ENCODE measurements around the gene ATRNL1.
"Not testable (repeated sequence)": the region's sequence is repeated elsewhere in the genome, so short reads cannot be mapped to it uniquely, and the experiment has no call there.

ATRNL1 gene

DNA sequence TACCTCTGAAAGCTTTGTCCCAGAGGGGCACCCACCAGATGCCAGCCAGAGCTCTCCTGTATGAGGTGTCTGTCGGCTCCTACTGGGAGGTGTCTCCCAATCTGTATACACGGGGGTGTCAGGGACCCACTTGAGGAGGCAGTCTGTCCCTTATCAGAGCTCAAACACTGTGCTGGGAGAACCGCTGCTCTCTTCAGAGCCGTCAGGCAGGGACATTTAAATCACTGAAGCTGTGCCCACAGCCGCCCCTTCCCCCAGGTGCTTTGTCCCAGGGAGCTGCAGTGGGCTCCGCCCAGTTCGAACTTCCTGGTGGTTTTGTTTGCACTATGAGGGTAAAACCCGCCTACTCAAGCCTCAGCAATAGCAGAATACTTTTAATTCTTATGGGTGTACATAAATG lies 665.3 kb downstream of the ATRNL1 start:
- DNase-seq (ENCODE audit: low read depth) = not testable (repeated sequence)

DNA sequence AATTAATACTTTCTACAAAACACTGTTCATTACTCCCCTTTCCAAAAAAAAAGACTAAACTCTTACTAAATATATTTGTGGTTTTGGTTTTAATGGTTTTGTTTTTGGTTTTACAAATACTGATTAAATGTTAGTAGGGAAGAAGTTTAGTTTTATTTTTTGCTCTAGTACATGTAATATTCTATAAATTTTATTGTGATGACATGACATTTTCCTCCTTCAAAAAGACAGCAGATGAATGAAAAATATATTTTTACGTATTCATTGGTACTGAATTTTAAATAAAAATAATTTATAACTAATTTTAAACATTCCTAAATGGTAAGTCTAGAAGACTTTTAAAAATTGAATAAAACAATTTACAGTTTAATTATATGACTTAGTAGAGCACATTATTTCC lies 667.0 kb downstream of the ATRNL1 start:
- DNase-seq (ENCODE audit: low read depth) = no peak

DNA sequence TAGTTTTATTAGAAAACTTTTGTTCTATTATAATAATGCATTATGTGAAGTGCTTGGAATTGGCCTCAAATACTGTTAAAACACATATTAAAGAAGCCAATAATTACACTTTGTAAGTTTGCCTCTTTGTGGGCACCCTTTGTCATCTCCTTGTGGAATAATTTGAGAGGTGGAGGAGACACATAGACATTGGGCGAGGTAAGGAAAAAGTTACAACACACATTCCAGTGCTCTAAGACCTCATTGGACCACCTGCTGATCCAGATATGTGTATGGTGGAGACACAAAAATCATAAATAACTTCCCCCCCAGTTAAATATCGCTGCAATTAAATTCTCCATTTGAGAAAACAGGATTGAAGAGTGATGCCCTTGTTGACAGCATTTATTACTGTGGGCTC lies 668.0 kb downstream of the ATRNL1 start:
- no peak for DNase-seq (ENCODE audit: low read depth)

DNA sequence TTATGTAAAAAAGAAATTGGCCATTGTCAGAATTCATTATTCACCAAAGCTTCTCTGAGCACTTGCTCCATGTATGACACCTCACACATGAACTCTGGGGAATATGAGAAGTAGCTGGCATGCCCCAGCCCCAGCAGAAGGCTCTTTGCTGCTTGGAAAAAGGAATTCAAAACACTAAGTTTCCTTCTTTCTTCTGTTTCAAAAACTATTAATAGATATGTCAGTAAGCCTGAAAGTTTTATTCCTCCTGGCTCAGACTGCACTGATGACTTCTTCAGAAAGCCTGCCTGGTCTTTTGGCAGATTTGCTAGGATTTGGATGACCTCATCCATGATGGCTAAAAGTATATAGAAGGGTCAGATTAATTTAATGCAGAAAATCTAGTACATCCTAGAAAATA lies 668.9 kb downstream of the ATRNL1 start:
- peak; percentile 44 for DNase-seq (ENCODE audit: low read depth)

DNA sequence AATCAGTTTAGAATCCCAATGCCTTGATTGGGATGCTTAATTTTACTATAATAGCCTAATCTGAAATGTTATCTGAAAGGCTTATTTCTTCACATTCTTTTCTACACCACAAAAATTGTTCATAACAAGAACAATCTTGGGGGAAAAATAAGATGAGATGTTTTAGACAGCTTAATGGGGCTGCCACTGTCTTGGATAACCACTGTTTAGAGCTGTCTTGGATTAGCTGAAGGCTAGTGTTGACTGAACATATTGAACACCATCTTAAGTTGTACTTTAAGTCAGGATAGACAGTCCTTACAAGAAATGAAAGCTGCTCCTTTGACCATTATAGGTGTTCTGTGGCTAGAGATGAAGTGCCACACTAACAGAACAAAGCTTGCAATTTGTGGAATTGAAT lies 678.6 kb downstream of the ATRNL1 start:
- DNase-seq (ENCODE audit: low read depth) = no peak

DNA sequence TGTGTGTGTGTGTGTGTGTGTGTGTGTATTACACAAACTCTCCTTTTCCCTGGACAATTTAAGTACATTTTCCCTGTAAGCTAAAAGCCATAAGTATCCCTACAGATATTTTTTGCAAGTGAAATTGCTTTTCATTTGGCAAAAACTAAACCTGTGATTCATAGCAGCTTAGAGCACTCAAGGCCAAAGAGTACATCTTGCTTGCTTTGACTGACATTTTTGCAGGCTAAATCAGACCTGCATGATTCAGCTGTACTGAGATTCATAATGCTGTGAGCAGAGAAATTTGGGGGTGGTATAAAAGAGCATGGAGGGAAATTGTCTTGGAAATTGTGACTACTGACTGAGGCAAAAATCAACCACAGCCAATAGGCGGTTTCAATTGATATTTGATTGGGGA lies 679.4 kb downstream of the ATRNL1 start:
- peak; percentile 84 for DNase-seq (ENCODE audit: low read depth)

DNA sequence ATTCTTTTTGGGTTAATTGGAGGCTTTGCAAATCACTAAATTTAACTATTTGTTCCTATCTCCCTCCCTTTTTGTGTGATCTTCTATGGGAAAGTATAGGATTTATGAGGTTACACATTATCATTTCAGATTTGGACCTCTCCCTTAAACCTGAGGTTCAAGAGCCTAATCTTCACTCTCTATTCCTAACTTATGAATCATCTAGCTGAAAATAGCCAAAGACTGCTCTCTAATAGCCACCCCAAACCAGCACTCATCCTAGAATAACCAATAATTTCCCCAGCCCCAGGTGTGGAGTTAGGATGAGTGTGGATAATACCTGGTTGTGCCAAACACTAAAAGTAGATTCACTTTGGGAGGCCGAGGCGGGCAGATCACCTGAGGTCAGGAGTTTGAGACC lies 680.7 kb downstream of the ATRNL1 start:
- no peak for DNase-seq (ENCODE audit: low read depth)

DNA sequence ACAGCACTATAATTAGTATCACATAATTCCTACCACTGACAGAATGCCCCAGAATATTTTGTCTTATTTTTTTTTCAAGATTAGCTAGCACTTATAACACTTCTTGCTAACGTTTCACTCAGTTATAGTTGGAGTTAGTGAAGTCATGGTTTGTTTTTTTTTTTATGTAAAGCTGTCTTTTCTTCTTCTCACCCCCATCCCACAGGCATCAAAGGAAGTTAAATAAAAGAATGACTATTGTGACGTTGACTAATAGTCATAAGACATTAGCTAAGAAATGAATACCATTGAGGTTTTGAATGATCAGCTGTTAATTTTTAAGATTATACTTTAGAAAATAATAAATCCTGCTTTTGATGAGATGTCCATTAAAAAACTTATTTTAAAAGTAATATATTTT lies 681.6 kb downstream of the ATRNL1 start:
- DNase-seq (ENCODE audit: low read depth) = no peak

DNA sequence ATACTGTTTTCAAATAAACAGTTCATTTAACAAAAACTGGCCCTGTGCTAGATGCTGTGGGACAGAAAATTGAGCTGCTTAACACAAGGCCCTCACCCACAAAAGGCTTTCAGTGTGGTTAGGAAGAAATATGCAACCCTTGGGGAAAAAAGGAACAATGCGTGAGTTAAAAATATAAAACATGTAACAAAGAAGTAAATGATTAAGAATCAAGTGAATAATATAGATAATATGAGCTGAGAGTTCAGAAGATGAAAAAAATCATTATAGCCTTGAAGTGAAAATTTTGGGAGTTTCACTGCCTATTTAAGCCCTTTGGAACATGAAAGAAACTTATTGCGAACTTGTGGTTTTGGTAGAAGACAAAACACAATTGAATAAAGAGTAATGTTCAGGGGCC lies 684.5 kb downstream of the ATRNL1 start:
- DNase-seq (ENCODE audit: low read depth) = no peak

DNA sequence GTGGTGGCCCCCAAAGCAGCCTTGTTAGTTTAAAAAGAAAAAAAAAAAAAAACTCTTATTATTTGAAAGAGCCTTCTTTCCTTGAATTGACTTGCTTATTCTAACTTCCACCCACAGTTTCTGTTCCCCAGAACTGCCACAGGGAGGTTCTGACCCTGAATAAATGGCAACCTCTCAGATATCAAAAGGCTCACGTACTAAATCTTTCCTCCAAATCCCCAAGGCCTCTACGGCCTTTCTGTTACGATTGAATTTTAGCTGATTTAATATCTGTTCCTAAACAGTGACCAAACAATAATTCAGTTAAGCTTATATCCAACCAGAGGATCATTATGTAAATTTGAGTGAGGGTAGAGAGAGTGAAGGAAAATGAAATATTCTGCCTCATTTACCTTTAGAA lies 697.1 kb downstream of the ATRNL1 start:
- DNase-seq (ENCODE audit: low read depth) = no peak

DNA sequence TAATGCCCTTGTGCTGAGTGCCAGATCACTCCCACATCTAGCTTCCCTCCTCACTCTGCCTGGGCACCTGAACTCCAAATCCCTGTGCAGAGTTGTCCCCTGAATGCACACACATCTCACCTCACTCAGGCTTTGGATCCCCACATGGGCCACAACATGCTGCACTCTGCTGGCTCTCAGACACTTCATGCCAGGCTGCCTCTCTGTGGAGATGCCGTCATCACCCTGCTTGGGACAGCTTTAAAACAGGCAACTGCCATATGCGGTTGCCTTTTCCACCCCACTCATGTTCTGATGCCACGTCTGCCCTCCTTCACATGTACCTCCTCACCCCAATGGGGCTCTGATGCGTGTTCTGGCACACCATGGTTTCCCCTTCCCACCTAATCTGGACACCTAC lies 702.8 kb downstream of the ATRNL1 start:
- DNase-seq (ENCODE audit: low read depth) = no peak

DNA sequence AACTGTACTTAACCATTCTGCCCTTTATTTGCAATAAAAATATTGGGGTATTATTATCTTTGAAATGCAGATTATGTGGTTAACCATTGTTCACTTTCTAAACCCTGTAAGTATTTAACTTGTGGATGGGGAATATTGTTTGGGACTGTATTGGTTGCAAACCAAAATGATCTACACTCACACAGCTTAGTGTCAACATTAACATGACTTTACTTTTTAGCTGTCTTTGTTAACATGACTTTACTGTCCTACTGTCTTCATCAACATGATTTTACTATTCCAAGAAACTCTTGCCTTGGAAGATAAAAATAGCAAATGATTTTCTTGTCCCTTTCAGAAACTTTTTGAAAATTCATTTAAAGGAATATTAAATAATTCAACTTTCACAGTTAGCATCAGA lies 708.3 kb downstream of the ATRNL1 start:
- no peak for DNase-seq (ENCODE audit: low read depth)

DNA sequence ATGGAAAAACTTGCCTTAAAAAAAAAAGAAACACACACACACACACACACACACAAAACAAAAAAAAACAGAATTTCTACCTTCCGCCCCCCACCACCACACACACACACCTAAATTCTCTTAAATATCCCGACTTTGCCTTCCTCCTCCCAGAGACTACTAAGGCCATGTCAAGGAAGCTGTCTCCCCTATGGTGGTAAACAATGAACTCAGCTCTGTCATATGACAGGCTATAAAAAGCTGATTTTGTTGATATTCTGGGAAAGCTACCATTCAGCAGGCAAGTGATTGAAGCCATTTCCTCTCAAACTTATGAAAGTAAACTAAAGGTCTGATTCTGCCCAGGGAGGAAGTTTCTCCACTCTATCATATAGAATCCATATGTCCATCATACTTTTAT lies 708.8 kb downstream of the ATRNL1 start:
- no peak for DNase-seq (ENCODE audit: low read depth)

DNA sequence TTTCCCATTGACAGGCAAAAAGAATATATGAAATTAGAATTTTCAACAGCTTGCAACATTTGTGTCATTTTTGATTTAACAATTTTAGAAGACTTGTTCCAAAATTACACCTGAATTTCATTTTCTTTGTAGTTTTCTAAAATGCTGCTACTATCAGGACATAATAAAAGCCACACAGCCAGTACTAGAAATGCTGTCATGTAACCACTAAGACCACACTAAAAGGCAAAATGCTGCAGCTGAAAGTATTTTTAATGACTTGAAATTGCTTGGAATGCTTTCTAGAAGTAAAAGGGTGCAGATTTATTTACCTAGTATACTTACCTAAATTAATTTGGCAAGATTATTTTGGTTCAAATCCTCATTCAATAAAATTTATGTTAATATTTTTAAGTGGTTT lies 709.7 kb downstream of the ATRNL1 start:
- DNase-seq (ENCODE audit: low read depth) = no peak

DNA sequence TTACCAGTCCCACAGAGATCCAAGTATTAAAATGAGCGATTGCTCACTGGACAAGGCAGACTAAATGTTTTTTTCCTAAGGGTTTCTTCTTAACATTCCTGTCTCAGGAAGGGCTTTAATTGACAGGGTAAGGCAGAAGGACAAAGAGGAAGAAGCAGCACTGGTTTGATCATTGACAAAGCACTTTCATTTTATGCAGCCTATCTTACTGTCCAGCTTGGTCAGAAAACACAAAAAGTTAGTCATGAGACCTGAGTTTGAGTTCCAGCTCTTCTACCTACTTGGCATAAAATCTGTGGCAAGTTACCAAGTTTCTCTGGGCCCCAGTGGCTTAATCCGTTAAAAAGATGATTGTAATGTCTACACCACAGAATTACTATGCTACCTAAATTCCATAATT lies 721.4 kb downstream of the ATRNL1 start:
- DNase-seq (ENCODE audit: low read depth) = no peak

DNA sequence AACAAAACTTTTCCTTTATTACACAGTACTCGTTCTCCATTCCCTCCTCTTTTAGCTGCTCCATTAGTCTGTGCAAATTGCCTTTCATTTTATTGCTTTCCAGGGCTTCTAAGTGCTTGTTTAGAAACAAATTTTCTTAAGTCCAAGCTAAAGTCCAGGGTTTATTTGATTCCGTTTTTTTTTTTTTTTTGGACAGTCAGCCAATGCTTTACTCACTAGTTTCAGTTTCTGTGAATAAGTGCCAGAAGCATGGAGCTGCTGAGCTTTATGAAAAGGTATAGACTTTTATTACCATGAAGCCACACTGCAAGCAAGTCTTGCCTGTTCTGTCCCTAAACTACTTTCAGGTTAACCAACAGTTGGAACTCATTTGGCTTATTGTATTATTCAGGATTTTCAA lies 724.8 kb downstream of the ATRNL1 start:
- DNase-seq (ENCODE audit: low read depth) = no peak

DNA sequence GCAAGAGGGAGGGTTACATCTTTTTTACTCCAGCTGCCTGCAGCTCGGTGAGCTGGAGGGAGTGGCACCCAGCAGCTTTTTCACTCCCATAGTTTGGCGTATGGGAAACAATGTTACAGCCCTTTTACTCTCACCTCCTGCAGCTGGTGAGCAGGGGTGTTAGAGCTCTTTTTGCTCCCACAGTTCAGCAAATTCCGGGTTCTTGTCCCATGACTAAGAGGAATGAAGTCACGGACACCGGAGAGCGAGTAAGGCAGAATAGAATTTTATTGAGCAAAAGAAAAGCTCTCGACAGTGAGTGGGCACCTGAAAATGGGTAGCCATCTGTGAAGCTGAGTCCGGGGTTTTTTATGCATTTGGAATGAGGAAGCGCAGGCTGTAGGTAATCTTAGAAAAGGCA lies 733.2 kb downstream of the ATRNL1 start:
- no peak for DNase-seq (ENCODE audit: low read depth)

DNA sequence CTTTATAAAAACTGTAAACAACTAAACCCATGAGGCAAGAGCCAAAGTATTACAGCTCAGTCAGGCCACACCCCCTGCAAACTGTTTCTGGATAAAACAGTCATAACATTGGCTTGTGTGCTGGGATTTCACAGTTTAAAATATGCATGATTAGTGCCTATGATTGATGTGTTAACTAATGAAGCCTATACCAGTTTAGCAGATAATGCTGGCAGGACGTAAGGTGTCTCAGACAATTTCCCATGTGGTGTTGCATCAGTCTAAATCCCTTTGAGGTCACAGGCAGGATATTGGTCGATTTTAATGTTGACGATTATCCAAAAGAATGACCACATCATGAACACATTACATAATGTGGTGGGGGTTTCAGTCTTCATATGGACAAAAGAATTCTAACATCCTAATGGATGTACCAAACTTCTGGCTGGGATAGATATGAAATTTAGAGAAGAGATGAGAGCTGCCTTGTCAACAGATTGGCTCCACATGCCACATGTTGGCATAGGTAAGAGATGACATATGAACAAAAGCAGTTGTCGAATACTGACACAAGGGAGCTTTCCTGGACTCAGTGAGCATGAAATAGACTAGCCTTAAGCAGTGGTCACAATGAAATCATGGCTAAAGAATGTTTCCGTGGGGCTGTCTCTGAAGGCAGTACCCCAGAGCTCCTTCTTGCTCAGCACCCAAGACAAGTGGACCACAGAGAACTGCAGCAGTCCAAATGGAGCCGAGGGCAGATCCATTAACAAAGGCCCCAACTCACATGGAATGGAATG lies 734.3 kb downstream of the ATRNL1 start:
- DNase-seq (ENCODE audit: low read depth) = no peak

DNA sequence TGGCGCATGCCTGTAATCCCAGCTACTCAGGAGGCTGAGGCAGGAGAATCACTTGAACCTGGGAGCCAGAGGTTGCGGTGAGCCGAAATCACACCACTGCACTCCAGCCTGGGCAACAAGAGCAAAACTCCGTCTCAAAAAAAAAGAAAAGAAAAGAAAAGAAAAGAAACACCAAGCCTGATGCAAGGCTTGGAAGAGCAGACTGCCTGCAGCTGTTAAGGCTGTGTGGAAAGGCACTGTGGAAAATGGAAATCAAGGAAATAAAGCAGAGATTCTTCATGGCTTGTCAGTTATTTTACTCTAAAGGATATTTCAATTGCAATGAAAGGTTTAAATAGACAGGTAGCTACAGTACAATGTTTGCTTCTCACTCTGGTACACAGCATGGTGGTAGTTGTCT lies 735.0 kb downstream of the ATRNL1 start:
- not testable (repeated sequence) for DNase-seq (ENCODE audit: low read depth)

DNA sequence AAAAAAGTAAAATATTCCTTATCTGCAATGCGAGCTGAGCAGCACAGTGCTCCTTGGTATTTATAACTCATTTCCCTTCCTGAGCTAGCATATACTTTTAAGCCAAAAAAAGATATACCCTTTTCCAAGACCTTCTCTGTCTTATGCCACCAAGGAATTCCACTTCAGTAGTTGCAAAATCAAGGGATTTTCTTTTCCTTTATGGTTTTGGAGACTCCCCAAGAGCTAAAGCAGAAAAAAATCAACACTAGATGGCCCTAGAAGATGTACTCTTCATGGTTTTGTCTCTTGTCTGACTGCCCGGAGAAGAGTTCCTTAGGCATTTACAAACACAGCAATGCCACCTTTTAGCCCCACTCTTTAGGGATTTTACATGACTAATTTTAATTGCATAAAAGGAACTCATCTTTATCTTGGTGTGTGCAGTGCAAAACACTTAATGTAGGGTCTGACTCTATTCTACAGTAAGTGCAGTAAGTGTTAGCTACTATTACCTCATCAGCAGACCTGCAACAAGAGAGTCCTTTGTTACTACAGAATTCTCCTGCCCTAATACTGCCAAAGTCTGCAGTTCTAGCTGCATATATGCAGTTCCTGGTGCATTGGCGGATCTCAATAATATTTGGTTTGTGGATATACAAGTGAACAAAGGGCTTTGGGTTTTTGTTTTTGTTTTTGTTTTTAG lies 736.5 kb downstream of the ATRNL1 start:
- DNase-seq (ENCODE audit: low read depth) = peak; percentile 30

DNA sequence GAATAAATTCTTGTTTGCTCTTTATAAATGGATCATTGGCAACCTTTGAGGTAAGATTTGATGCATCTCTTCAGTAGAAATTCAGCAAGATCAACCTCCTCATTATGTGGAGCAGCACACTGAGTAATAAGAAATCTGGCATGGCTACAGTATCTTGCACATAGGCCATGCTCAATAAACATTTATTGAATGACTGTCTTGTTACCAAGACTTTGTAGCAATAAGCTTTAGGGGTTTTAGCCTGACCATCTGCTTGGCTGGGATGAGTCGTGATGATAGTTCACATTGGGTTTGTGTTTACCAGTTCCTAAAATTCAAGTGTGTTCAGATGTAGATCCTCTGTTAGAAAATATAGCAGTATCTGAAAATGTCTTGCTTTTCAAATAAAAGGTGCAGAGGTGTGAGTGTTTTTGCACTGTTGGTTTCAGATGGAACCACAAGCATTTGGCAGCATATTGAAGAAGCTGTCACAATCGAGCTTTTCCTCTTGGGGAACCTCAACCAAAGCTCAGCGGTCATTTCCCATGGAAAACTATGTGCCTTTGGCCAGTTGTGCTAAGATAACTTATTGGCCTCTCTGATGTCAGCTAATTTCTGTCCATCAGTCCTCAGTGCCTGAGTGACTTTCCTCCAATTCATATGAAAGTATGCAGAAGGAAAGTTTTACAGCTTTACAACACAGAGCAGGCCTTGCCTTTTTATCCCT lies 737.3 kb downstream of the ATRNL1 start:
- DNase-seq (ENCODE audit: low read depth) = no peak

DNA sequence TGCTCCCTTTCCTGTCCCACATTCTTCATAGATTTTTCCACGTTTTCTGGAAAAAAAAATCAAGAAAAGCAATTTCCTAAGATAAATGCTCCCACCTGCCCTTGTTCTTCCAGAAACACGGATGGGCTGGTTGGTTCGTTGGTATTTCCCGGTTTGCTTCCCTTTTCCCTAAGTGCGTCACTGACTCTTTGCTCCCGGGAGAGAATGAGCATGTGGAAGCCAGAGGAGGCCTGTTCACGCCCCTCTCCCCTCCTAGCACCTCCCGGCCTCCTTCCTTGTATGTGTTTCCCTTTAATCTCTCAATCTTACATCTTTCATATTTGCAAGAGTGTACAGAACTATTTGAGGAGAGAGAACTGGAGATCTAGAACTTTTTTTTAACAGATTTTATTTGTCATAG lies 737.9 kb downstream of the ATRNL1 start:
- DNase-seq (ENCODE audit: low read depth) = no peak

DNA sequence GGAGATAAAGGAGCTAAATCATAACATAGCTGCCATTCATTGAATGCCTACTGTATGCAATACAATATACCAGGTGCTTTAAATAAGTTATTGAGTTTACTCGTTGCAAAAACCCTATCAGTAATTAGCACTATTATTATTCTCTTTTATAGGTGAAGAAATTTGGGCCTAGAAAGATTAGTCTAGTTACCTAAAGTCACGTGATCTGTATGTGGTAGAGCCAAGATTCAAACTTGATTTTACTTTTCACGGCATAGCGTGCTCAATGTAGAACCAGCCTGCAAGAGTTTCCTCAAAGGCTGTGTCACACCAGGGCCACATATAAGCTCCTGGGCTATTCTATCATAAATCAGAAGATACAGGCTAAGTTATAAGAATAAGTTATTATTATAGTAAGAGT lies 740.0 kb downstream of the ATRNL1 start:
- no peak for DNase-seq (ENCODE audit: low read depth)

Measured in fibroblast of the conjunctiva (primary cell).